ENCODE data around the gene GTF2A1L.

The GTF2A1L gene

GRCh38 chr2:48693066-48693465 lies 75.4 kb downstream of the GTF2A1L start:
- H2AFZ ChIP-seq (ENCODE audit: low read depth, low read length, severe bottlenecking): no peak overlapping the region
- no peak overlapping the region for H3K4me3 ChIP-seq (ENCODE audit: insufficient read depth, low read length, poor library complexity, severe bottlenecking)
- H3K27me3 ChIP-seq (ENCODE audit: low read length): no peaks in the 10 kb centered on the region
- no peaks in the 10 kb centered on the region for H3F3A ChIP-seq (ENCODE audit: insufficient read depth)
- no peaks in the 10 kb centered on the region for H3K9me3 ChIP-seq (ENCODE audit: insufficient read depth, low read length)
- H3K36me3 ChIP-seq (ENCODE audit: low read length): no peaks in the 10 kb centered on the region
- no peak overlapping the region for H3K9ac ChIP-seq (ENCODE audit: low read length)
- H3K9me2 ChIP-seq (replicated peaks; ENCODE audit: insufficient read depth, low read length): no peaks in the 10 kb centered on the region
- no peaks in the 10 kb centered on the region for H3K79me2 ChIP-seq (ENCODE audit: insufficient read depth, low read length)
- H4K20me1 ChIP-seq (ENCODE audit: low read depth, low read length): no peaks in the 10 kb centered on the region
- no peak overlapping the region for H3K27ac ChIP-seq (ENCODE audit: low read depth, low read length)
- TF ChIP-seq EZH2phosphoT487 (conservative IDR thresholded peaks at IDR 0.05; ENCODE audit: low read length) (no peak), CTCF (IDR thresholded peaks at IDR 0.05; ENCODE audit: insufficient read depth, low read length, poor library complexity, severe bottlenecking) (no peak)
- H3K4me2 ChIP-seq (ENCODE audit: low read depth, low read length, poor library complexity, severe bottlenecking): no peak overlapping the region

- Histone ChIP-seq H4K20me1 (ENCODE audit: low read depth, low read length) (no peaks in the 10 kb centered on the region), H3K9me2 (replicated peaks; ENCODE audit: insufficient read depth, low read length) (no peaks in the 10 kb centered on the region), H3K9ac (ENCODE audit: low read length) (no peak overlapping the region), H3F3A (ENCODE audit: insufficient read depth) (no peaks in the 10 kb centered on the region), H3K4me3 (ENCODE audit: insufficient read depth, low read length, poor library complexity, severe bottlenecking) (no peak overlapping the region), H3K79me2 (ENCODE audit: insufficient read depth, low read length) (no peaks in the 10 kb centered on the region), H3K4me2 (ENCODE audit: low read depth, low read length, poor library complexity, severe bottlenecking) (no peak overlapping the region), H3K27ac (ENCODE audit: low read depth, low read length) (no peak overlapping the region), H3K9me3 (ENCODE audit: insufficient read depth, low read length) (no peaks in the 10 kb centered on the region), H3K27me3 (ENCODE audit: low read length) (no peaks in the 10 kb centered on the region), H3K36me3 (ENCODE audit: low read length) (no peaks in the 10 kb centered on the region), H2AFZ (ENCODE audit: low read depth, low read length, severe bottlenecking) (no peak overlapping the region)
- TF ChIP-seq CTCF (IDR thresholded peaks at IDR 0.05; ENCODE audit: insufficient read depth, low read length, poor library complexity, severe bottlenecking) (no peak), EZH2phosphoT487 (conservative IDR thresholded peaks at IDR 0.05; ENCODE audit: low read length) (no peak)
Observed at GRCh38 chr2:48693645-48694044, 76.0 kb downstream of the GTF2A1L start.

GRCh38 chr2:48694149-48694548 lies 76.5 kb downstream of the GTF2A1L start:
- Histone ChIP-seq H3K9me3 (ENCODE audit: insufficient read depth, low read length) (no peaks in the 10 kb centered on the region), H3K9ac (ENCODE audit: low read length) (no peak overlapping the region), H3K27me3 (ENCODE audit: low read length) (no peaks in the 10 kb centered on the region), H3K9me2 (replicated peaks; ENCODE audit: insufficient read depth, low read length) (no peaks in the 10 kb centered on the region), H3K4me3 (ENCODE audit: insufficient read depth, low read length, poor library complexity, severe bottlenecking) (no peak overlapping the region), H2AFZ (ENCODE audit: low read depth, low read length, severe bottlenecking) (no peak overlapping the region), H3F3A (ENCODE audit: insufficient read depth) (no peaks in the 10 kb centered on the region), H3K4me2 (ENCODE audit: low read depth, low read length, poor library complexity, severe bottlenecking) (no peak overlapping the region), H3K79me2 (ENCODE audit: insufficient read depth, low read length) (no peaks in the 10 kb centered on the region), H4K20me1 (ENCODE audit: low read depth, low read length) (no peaks in the 10 kb centered on the region), H3K36me3 (ENCODE audit: low read length) (no peaks in the 10 kb centered on the region), H3K27ac (ENCODE audit: low read depth, low read length) (no peak overlapping the region)
- TF ChIP-seq EZH2phosphoT487 (conservative IDR thresholded peaks at IDR 0.05; ENCODE audit: low read length): no peak
- no peak for TF ChIP-seq CTCF (IDR thresholded peaks at IDR 0.05; ENCODE audit: insufficient read depth, low read length, poor library complexity, severe bottlenecking)

All from SU-DHL-6 (cell line).